Measurements from ENCODE around the gene CYB561D1. TPM values are rescaled to one million over a fixed set of nuclear protein-coding genes. Genes with fewer than 3 reads are reported as not detected.

CYB561D1 gene
- total RNA-seq, 2 donors from 2014 or later = 4.8 to 6.5 TPM

DNA sequence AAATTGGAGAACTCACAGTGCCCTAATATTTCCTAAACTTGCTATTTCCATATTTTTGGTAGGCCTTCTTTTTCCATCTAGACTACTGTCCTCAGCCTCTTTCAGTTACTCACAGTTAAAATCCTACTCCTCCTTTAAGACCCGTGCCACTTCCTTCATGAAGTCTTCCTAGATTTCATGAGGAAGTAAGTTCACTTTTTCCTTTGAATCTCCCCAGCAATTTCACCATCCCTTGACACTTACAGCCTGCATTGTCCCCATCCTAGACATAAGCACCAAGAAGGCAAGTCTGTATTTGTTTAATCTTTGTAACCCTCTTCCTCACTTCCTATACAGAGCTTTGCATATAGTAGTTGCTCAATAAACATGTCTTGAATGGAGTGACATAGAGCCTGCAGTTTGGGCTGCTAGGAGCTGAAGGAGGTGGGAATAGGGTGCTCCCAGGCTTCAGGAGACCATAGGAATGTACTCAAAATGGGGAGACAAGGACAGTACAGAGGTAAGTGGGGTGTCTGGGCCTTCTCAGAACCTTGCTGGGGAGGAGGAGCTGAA, 40.5 kb downstream of the CYB561D1 start:
- H3K36me3 Mint-ChIP-seq (ENCODE audit: low read depth) = no peaks in the 10 kb centered on the region

DNA sequence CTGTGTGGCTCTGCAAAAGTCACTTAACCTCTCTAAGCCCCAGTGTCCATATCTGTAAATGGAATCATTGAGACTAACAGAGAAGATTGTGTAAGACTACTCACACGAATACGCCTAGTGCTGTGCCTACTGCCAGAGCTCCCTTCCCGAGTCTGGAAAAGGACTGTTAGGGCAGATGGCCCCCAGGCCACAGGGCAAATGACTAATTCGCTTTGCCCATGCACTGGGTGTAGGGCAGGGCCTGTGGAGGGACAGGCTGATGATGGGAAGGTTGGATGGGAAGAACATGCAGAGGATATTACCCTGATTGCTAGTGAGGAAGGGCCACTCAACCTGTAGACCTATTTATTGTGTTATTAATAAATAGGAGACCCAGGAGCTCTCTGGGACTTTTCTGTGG, 41.6 kb downstream of the CYB561D1 start:
- Mint-ChIP-seq H3K4me3 (no peak overlapping the region), H3K4me1 (peaks cover 4% of the 10 kb centered on the region), H3K9me3 (no peaks in the 10 kb centered on the region), H3K36me3 (ENCODE audit: low read depth) (no peaks in the 10 kb centered on the region), H3K27ac (no peak overlapping the region), H3K27me3 (ENCODE audit: insufficient read depth) (peaks cover 3% of the 10 kb centered on the region)
- no peaks in the 10 kb centered on the region for H3K36me3 ChIP-seq (ENCODE audit: control insufficient read depth, insufficient read depth, low read length)
- H3K9me3 ChIP-seq (ENCODE audit: control insufficient read depth, low read length) = no peaks in the 10 kb centered on the region
- H3K4me3 ChIP-seq (ENCODE audit: low read length) = no peak overlapping the region
- H3K9ac ChIP-seq (ENCODE audit: extremely low read depth, low read length, poor library complexity, severe bottlenecking) = no peak overlapping the region
- 86 to 100% methylated on average over 2 to 4 of the region's 4 CpGs for WGBS, 2 experiments (ENCODE audit: insufficient coverage in 1 of 2, insufficient read length in 1 of 2)
- TF ChIP-seq, protein P1, sequence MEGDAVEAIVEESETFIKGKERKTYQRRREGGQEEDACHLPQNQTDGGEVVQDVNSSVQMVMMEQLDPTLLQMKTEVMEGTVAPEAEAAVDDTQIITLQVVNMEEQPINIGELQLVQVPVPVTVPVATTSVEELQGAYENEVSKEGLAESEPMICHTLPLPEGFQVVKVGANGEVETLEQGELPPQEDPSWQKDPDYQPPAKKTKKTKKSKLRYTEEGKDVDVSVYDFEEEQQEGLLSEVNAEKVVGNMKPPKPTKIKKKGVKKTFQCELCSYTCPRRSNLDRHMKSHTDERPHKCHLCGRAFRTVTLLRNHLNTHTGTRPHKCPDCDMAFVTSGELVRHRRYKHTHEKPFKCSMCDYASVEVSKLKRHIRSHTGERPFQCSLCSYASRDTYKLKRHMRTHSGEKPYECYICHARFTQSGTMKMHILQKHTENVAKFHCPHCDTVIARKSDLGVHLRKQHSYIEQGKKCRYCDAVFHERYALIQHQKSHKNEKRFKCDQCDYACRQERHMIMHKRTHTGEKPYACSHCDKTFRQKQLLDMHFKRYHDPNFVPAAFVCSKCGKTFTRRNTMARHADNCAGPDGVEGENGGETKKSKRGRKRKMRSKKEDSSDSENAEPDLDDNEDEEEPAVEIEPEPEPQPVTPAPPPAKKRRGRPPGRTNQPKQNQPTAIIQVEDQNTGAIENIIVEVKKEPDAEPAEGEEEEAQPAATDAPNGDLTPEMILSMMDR (conservative IDR thresholded peaks at IDR 0.05) = no peak
- H3K4me1 ChIP-seq (ENCODE audit: control insufficient read depth, insufficient read depth, low read length) = peaks cover 3% of the 10 kb centered on the region
- no peak for DNase-seq
- H3K27me3 ChIP-seq (ENCODE audit: control insufficient read depth, insufficient read depth, low read length, poor library complexity, severe bottlenecking) = no peaks in the 10 kb centered on the region
- H3K27ac ChIP-seq (ENCODE audit: low read depth, low read length) = no peak overlapping the region

More for the DNA sequence above, 40.5 kb downstream of the CYB561D1 start:
- Mint-ChIP-seq H3K4me1 (peaks cover 2% of the 10 kb centered on the region), H3K4me3 (no peak overlapping the region), H3K27ac (no peak overlapping the region), H3K9me3 (no peaks in the 10 kb centered on the region), H3K27me3 (ENCODE audit: insufficient read depth) (no peaks in the 10 kb centered on the region)
- TF ChIP-seq, protein P1 (conservative IDR thresholded peaks at IDR 0.05) = no peak
- no peak overlapping the region for H3K4me3 ChIP-seq (ENCODE audit: low read length)
- WGBS, 2 experiments (ENCODE audit: insufficient coverage in 1 of 2, insufficient read length in 1 of 2) = 86 to 94% methylated on average over 1 of the region's 1 CpG
- no peaks in the 10 kb centered on the region for H3K27me3 ChIP-seq (ENCODE audit: control insufficient read depth, insufficient read depth, low read length, poor library complexity, severe bottlenecking)
- no peak overlapping the region for H3K27ac ChIP-seq (ENCODE audit: low read depth, low read length)
- H3K9me3 ChIP-seq (ENCODE audit: control insufficient read depth, low read length) = no peaks in the 10 kb centered on the region
- H3K4me1 ChIP-seq (ENCODE audit: control insufficient read depth, insufficient read depth, low read length) = peaks cover 3% of the 10 kb centered on the region
- DNase-seq = no peak
- no peak overlapping the region for H3K9ac ChIP-seq (ENCODE audit: extremely low read depth, low read length, poor library complexity, severe bottlenecking)
- no peaks in the 10 kb centered on the region for H3K36me3 ChIP-seq (ENCODE audit: control insufficient read depth, insufficient read depth, low read length)

DNA sequence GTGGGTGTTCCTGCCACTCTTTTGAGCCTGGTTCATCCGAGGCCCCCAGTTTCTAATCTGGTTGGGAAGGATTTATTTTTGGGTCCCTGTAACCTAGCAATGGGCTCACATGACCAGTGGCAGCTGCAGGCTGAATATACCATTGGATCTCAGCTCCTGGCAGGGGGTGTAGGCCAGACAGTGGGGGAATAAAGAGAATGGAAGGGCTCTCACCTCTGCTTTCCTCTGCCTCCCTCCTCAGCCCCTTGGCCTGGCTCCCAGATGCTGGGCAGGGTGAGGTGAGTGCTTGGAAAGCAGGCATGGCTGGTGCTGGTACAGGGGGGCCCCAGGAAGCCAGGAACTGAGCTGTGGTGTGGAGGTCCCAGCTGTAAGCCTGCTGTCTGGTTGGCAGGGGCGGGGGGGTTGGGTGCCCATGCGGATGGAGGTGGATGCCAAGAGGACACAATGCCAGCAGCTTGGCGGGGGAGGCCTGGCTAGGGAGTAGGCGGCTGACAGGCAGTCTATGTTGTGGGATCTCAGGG, 42.1 kb downstream of the CYB561D1 start:
- no peak for DNase-seq
- Histone ChIP-seq H3K9me3 (ENCODE audit: control insufficient read depth, low read length) (no peaks in the 10 kb centered on the region), H3K4me3 (ENCODE audit: low read length) (no peak overlapping the region), H3K9ac (ENCODE audit: extremely low read depth, low read length, poor library complexity, severe bottlenecking) (no peak overlapping the region), H3K4me1 (ENCODE audit: control insufficient read depth, insufficient read depth, low read length) (peaks cover 3% of the 10 kb centered on the region), H3K27ac (ENCODE audit: low read depth, low read length) (no peak overlapping the region), H3K27me3 (ENCODE audit: control insufficient read depth, insufficient read depth, low read length, poor library complexity, severe bottlenecking) (peaks cover 3% of the 10 kb centered on the region), H3K36me3 (ENCODE audit: control insufficient read depth, insufficient read depth, low read length) (no peaks in the 10 kb centered on the region)
- Mint-ChIP-seq H3K9me3 (no peaks in the 10 kb centered on the region), H3K4me1 (peaks cover 4% of the 10 kb centered on the region), H3K36me3 (ENCODE audit: low read depth) (no peaks in the 10 kb centered on the region), H3K27ac (no peak overlapping the region), H3K27me3 (ENCODE audit: insufficient read depth) (peaks cover 3% of the 10 kb centered on the region), H3K4me3 (no peak overlapping the region)
- TF ChIP-seq, protein P1 (conservative IDR thresholded peaks at IDR 0.05) = no peak
- WGBS, 2 experiments (ENCODE audit: insufficient coverage in 1 of 2, insufficient read length in 1 of 2) = 78 to 87% methylated on average over 1 to 5 of the region's 5 CpGs
